Measurements from ENCODE around the gene ZNF644. TPM values are rescaled to one million over a fixed set of nuclear protein-coding genes. Genes with fewer than 3 reads are reported as not detected.

ZNF644 gene
- 37.9 and 41.3 TPM in 2 replicates for polyA plus RNA-seq (2013)

GRCh38 chr1:91021686-91022517 lies at the start of gene ZNF644:
Gene ZNF644, minus strand, starts transcription at chr1:91022035. Its CDS starts 39,682 bp downstream, at chr1:90982353.
- peak within 1 kb of the TSS; percentile 97 for H2AFZ ChIP-seq (ENCODE audit: insufficient read depth, low read length, poor library complexity)
- H3K36me3 ChIP-seq (ENCODE audit: control insufficient read depth in 1 of 2, insufficient read depth in 2 of 2, low read length in 2 of 2) = peaks cover 0 to 2% of the 10 kb centered on the region in 2 experiments
- H3K4me3 ChIP-seq (ENCODE audit: low read depth, low read length) = peak within 1 kb of the TSS; percentile 92
- H3K79me2 ChIP-seq (ENCODE audit: control insufficient read depth, insufficient read depth, low read length, poor library complexity) = peaks cover 14% of the 10 kb centered on the region
- H3K18ac ChIP-seq (ENCODE audit: low read length) = peak within 1 kb of the TSS; percentile 98
- peak within 1 kb of the TSS; percentile 100 for H3K9ac ChIP-seq (ENCODE audit: low read length)
- H4K91ac ChIP-seq (ENCODE audit: low read depth, low read length) = peak within 1 kb of the TSS; percentile 100
- H2AK5ac ChIP-seq (ENCODE audit: low read length) = peak within 1 kb of the TSS; percentile 85
- no peaks in the 10 kb centered on the region for H3K27me3 ChIP-seq (ENCODE audit: insufficient read depth, low read length)
- no peak within 1 kb of the TSS for H3K23ac ChIP-seq (ENCODE audit: low read length)
- H4K12ac ChIP-seq (ENCODE audit: low read depth, low read length) = peak within 1 kb of the TSS; percentile 94
- H4K8ac ChIP-seq (ENCODE audit: low read depth, low read length) = peak within 1 kb of the TSS; percentile 100
- peak within 1 kb of the TSS; percentile 74 for H2BK12ac ChIP-seq (ENCODE audit: low read length)
- H3K9me3 ChIP-seq (ENCODE audit: insufficient read depth, low read depth, low read length) = no peaks in the 10 kb centered on the region
- peak within 1 kb of the TSS; percentile 100 for H2BK5ac ChIP-seq (ENCODE audit: low read depth, low read length, poor library complexity)
- peaks cover 3 to 4% of the 10 kb centered on the region in 2 experiments for H3K4me1 ChIP-seq (ENCODE audit: control insufficient read depth in 1 of 2, insufficient read depth in 2 of 2, low read length in 2 of 2)
- peak within 1 kb of the TSS; percentile 100 for H3K14ac ChIP-seq (ENCODE audit: low read length)
- peak; percentile 67 to 75 for DNase-seq
- peak within 1 kb of the TSS; percentile 93 for H3K4ac ChIP-seq (ENCODE audit: low read depth, low read length)
- peaks cover 16% of the 10 kb centered on the region for H3K79me1 ChIP-seq (ENCODE audit: low read length)
- H3K4me2 ChIP-seq (ENCODE audit: low read length) = peak within 1 kb of the TSS; percentile 58
- peak within 1 kb of the TSS; percentile 94 for H2BK120ac ChIP-seq (ENCODE audit: insufficient read depth, low read length, poor library complexity)
- H3K27ac ChIP-seq (ENCODE audit: low read depth, low read length) = peak within 1 kb of the TSS; percentile 100
- WGBS (ENCODE audit: extremely low coverage, insufficient coverage, insufficient read length) = no CpG with 5 or more reads among the region's 70 CpGs

DNA sequence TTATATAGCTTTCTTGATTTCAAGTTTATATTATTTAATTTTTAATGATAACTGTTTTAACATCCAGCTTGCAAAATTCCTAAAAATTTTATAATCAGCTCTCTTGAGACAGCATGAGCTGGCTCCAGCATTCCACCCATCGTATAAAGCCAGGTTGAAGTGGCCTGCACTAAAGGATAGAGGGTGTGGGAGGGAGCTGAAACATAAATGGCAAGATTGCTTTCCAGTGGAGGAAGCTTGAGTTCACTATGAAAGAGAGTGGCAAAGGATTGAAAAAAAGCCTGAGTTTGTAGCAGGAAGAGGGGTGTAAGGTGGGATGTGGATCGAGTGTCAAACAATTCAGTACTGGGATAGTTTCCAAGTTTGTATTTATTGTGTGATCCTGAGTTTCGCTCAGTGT lies 48.5 kb upstream of the ZNF644 start:
- Histone ChIP-seq H3K14ac (ENCODE audit: low read length) (no peak overlapping the region), H2BK5ac (ENCODE audit: low read depth, low read length, poor library complexity) (no peak overlapping the region), H4K91ac (ENCODE audit: low read depth, low read length) (no peak overlapping the region), H3K4me3 (ENCODE audit: low read depth, low read length) (no peak overlapping the region), H4K8ac (ENCODE audit: low read depth, low read length) (no peak overlapping the region), H3K9ac (ENCODE audit: low read length) (no peak overlapping the region), H3K79me1 (ENCODE audit: low read length) (no peaks in the 10 kb centered on the region), H2BK120ac (ENCODE audit: insufficient read depth, low read length, poor library complexity) (no peak overlapping the region), H3K4me2 (ENCODE audit: low read length) (no peak overlapping the region), H2AK5ac (ENCODE audit: low read length) (no peak overlapping the region), H3K27me3 (ENCODE audit: insufficient read depth, low read length) (no peaks in the 10 kb centered on the region), H3K79me2 (ENCODE audit: control insufficient read depth, insufficient read depth, low read length, poor library complexity) (no peaks in the 10 kb centered on the region), H2AFZ (ENCODE audit: insufficient read depth, low read length, poor library complexity) (no peak overlapping the region), H3K4ac (ENCODE audit: low read depth, low read length) (no peak overlapping the region), H3K9me3 (ENCODE audit: insufficient read depth, low read depth, low read length) (no peaks in the 10 kb centered on the region), H2BK12ac (ENCODE audit: low read length) (no peak overlapping the region), H4K12ac (ENCODE audit: low read depth, low read length) (no peak overlapping the region), H3K23ac (ENCODE audit: low read length) (no peak overlapping the region), H3K4me1 (ENCODE audit: control insufficient read depth in 1 of 2, insufficient read depth in 2 of 2, low read length in 2 of 2) (peaks cover 0 to 4% of the 10 kb centered on the region in 2 experiments), H3K27ac (ENCODE audit: low read depth, low read length) (no peak overlapping the region), H3K18ac (ENCODE audit: low read length) (no peak overlapping the region), H3K36me3 (ENCODE audit: control insufficient read depth in 1 of 2, insufficient read depth in 2 of 2, low read length in 2 of 2) (no peaks in the 10 kb centered on the region)
- DNase-seq = no peak
- no CpG with 5 or more reads among the region's 3 CpGs for WGBS (ENCODE audit: extremely low coverage, insufficient coverage, insufficient read length)

- no peaks in the 10 kb centered on the region for H3K27me3 ChIP-seq (ENCODE audit: insufficient read depth, low read length)
- no peak overlapping the region for H3K27ac ChIP-seq (ENCODE audit: low read depth, low read length)
- H2BK5ac ChIP-seq (ENCODE audit: low read depth, low read length, poor library complexity) = no peak overlapping the region
- no peaks in the 10 kb centered on the region for H3K9me3 ChIP-seq (ENCODE audit: insufficient read depth, low read depth, low read length)
- peak overlapping the region; percentile 5 for H3K23ac ChIP-seq (ENCODE audit: low read length)
- H4K8ac ChIP-seq (ENCODE audit: low read depth, low read length) = no peak overlapping the region
- WGBS (ENCODE audit: extremely low coverage, insufficient coverage, insufficient read length) = no CpG with 5 or more reads among the region's 1 CpG
- no peaks in the 10 kb centered on the region for H3K79me1 ChIP-seq (ENCODE audit: low read length)
- no peak overlapping the region for H3K4ac ChIP-seq (ENCODE audit: low read depth, low read length)
- no peak overlapping the region for H4K12ac ChIP-seq (ENCODE audit: low read depth, low read length)
- H2AK5ac ChIP-seq (ENCODE audit: low read length) = no peak overlapping the region
- H2BK12ac ChIP-seq (ENCODE audit: low read length) = no peak overlapping the region
- H3K4me2 ChIP-seq (ENCODE audit: low read length) = no peak overlapping the region
- no peaks in the 10 kb centered on the region for H3K79me2 ChIP-seq (ENCODE audit: control insufficient read depth, insufficient read depth, low read length, poor library complexity)
- DNase-seq = no peak
- H3K36me3 ChIP-seq (ENCODE audit: control insufficient read depth in 1 of 2, insufficient read depth in 2 of 2, low read length in 2 of 2) = no peaks in the 10 kb centered on the region
- H2BK120ac ChIP-seq (ENCODE audit: insufficient read depth, low read length, poor library complexity) = no peak overlapping the region
- peaks cover 0 to 4% of the 10 kb centered on the region in 2 experiments for H3K4me1 ChIP-seq (ENCODE audit: control insufficient read depth in 1 of 2, insufficient read depth in 2 of 2, low read length in 2 of 2)
- no peak overlapping the region for H3K4me3 ChIP-seq (ENCODE audit: low read depth, low read length)
- no peak overlapping the region for H3K14ac ChIP-seq (ENCODE audit: low read length)
- no peak overlapping the region for H3K18ac ChIP-seq (ENCODE audit: low read length)
- no peak overlapping the region for H2AFZ ChIP-seq (ENCODE audit: insufficient read depth, low read length, poor library complexity)
- no peak overlapping the region for H4K91ac ChIP-seq (ENCODE audit: low read depth, low read length)
- H3K9ac ChIP-seq (ENCODE audit: low read length) = no peak overlapping the region
These were observed 44.7 kb upstream of the ZNF644 start for GRCh38 chr1:91066538-91066937.

DNA sequence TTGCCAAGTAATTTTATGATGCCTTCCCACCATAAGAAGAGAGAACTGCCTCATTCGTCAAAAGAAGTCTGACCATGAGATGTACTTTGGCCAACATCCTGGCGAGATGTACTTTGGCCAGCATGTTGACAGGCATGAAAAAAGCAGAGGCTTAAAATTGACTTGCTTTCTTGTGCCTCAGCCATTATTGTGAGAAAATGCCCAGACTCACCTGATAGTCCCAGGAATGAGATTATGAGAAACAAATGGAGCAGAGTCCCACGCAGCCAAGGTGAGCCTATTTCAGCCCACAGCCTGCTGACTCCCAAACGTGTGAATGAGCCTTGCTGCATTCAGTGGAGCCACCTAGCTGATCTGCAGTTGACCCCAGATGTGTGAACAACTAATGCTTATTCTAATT lies 43.5 kb upstream of the ZNF644 start:
- Histone ChIP-seq H3K9me3 (ENCODE audit: insufficient read depth, low read depth, low read length) (no peaks in the 10 kb centered on the region), H3K23ac (ENCODE audit: low read length) (no peak overlapping the region), H3K4me1 (ENCODE audit: control insufficient read depth in 1 of 2, insufficient read depth in 2 of 2, low read length in 2 of 2) (peaks cover 0 to 4% of the 10 kb centered on the region in 2 experiments), H2AFZ (ENCODE audit: insufficient read depth, low read length, poor library complexity) (no peak overlapping the region), H3K18ac (ENCODE audit: low read length) (no peak overlapping the region), H4K8ac (ENCODE audit: low read depth, low read length) (no peak overlapping the region), H2AK5ac (ENCODE audit: low read length) (no peak overlapping the region), H2BK12ac (ENCODE audit: low read length) (no peak overlapping the region), H4K91ac (ENCODE audit: low read depth, low read length) (no peak overlapping the region), H3K79me1 (ENCODE audit: low read length) (no peaks in the 10 kb centered on the region), H3K4ac (ENCODE audit: low read depth, low read length) (no peak overlapping the region), H4K12ac (ENCODE audit: low read depth, low read length) (no peak overlapping the region), H3K4me3 (ENCODE audit: low read depth, low read length) (no peak overlapping the region), H3K9ac (ENCODE audit: low read length) (no peak overlapping the region), H3K79me2 (ENCODE audit: control insufficient read depth, insufficient read depth, low read length, poor library complexity) (no peaks in the 10 kb centered on the region), H3K27me3 (ENCODE audit: insufficient read depth, low read length) (no peaks in the 10 kb centered on the region), H2BK5ac (ENCODE audit: low read depth, low read length, poor library complexity) (no peak overlapping the region), H3K36me3 (ENCODE audit: control insufficient read depth in 1 of 2, insufficient read depth in 2 of 2, low read length in 2 of 2) (no peaks in the 10 kb centered on the region), H2BK120ac (ENCODE audit: insufficient read depth, low read length, poor library complexity) (no peak overlapping the region), H3K14ac (ENCODE audit: low read length) (no peak overlapping the region), H3K4me2 (ENCODE audit: low read length) (no peak overlapping the region), H3K27ac (ENCODE audit: low read depth, low read length) (no peak overlapping the region)
- DNase-seq = no peak
- no CpG with 5 or more reads among the region's 4 CpGs for WGBS (ENCODE audit: extremely low coverage, insufficient coverage, insufficient read length)

Measured in trophoblast cell (in vitro differentiated cells and primary cell).